GM20431 (cell line): Measurements from ENCODE around the gene FAM110D.

Experiments
- in situ Hi-C: fragments of 300-500 bp; cut with MseI, MboI; formaldehyde crosslinking; loops from one replicate; pipeline ENCODE4 v1.15.0; 2020; ENCODE audit warnings: low sequenced_read_pairs; ENCODE audit not compliant: unreplicated experiment

The FAM110D gene

GRCh38 chr1:26160527-26161414, 1.9 kb downstream of the FAM110D start:
- in situ Hi-C loops: no loop called here

- in situ Hi-C loops: no loop called here
Measured at GRCh38 chr1:26161415-26162219, 2.7 kb downstream of the FAM110D start.

- in situ Hi-C loops: no loop called here
Measured at GRCh38 chr1:26162220-26162709, 3.4 kb downstream of the FAM110D start.

GRCh38 chr1:26163684-26164035, 4.8 kb downstream of the FAM110D start:
- in situ Hi-C loops: no loop called here

GRCh38 chr1:26164036-26164860, 5.4 kb downstream of the FAM110D start:
- in situ Hi-C loops: no loop called here

- in situ Hi-C loops: no loop called here
Measured at GRCh38 chr1:26164861-26165842, 6.3 kb downstream of the FAM110D start.

- in situ Hi-C loops: no loop called here
Measured at GRCh38 chr1:26166719-26167281, 7.9 kb downstream of the FAM110D start.

- in situ Hi-C loops: no loop called here
Measured at GRCh38 chr1:26168410-26169197, 9.7 kb downstream of the FAM110D start, which contains the start of gene C1orf232. Gene C1orf232 (minus strand): TSS chr1:26168963. CDS start chr1:26168499, 464 bp downstream.

- in situ Hi-C loops: no loop called here
Measured at GRCh38 chr1:26169198-26169554, 10.3 kb downstream of the FAM110D start.

- in situ Hi-C loops: no loop called here
Measured at GRCh38 chr1:26169669-26170471, 11.0 kb downstream of the FAM110D start, which contains the start of gene ZNF593. Gene ZNF593 (plus strand): TSS chr1:26169908. CDS start chr1:26169984, 76 bp downstream.

GRCh38 chr1:26170472-26170821, 11.6 kb downstream of the FAM110D start:
- in situ Hi-C loops: no loop called here

GRCh38 chr1:26171084-26172072, 12.5 kb downstream of the FAM110D start, which contains the start of gene ZNF593OS:
Gene ZNF593OS (minus strand): TSS chr1:26171832. CDS start chr1:26171661, 171 bp downstream.
- in situ Hi-C loops: no loop called here

GRCh38 chr1:26175346-26175745, 16.5 kb downstream of the FAM110D start:
- in situ Hi-C loops: no loop called here

- in situ Hi-C loops: no loop called here
Measured at GRCh38 chr1:26177182-26177684, 18.4 kb downstream of the FAM110D start, which contains the start of gene CNKSR1. Gene CNKSR1 (plus strand): TSS chr1:26177491. CDS start chr1:26177548, 57 bp downstream.

- in situ Hi-C loops: no loop called here
Measured at GRCh38 chr1:26180010-26180506, 21.2 kb downstream of the FAM110D start.
